Parathyroid adenoma (tissue), 2 donors: ENCODE measurements around the gene ARFGEF3.

Experiments
- H2AFZ ChIP-seq: fragments of 300-600 bp; sonication (generic); one replicate; pipeline ENCODE4 v1.7.0; 2017; ENCODE audit warnings: antibody characterized with exemption, mild to moderate bottlenecking
- H3K27ac ChIP-seq: fragments of 300-600 bp; sonication (generic); one replicate; pipeline ENCODE4 v1.7.0; 2017
- H3K27me3 ChIP-seq: fragments of 300-600 bp; sonication (generic); one replicate; pipeline ENCODE4 v1.7.0; 2017; ENCODE audit warnings: low read length; ENCODE audit not compliant: control insufficient read depth, insufficient read depth
- H3K36me3 ChIP-seq: fragments of 300-600 bp; sonication (generic); one replicate; pipeline ENCODE4 v1.7.0; 2017; ENCODE audit warnings: low read length; ENCODE audit not compliant: control insufficient read depth, insufficient read depth
- H3K4me1 ChIP-seq: fragments of 300-600 bp; sonication (generic); one replicate; pipeline ENCODE4 v1.7.0; 2017; ENCODE audit warnings: control low read depth
- H3K4me2 ChIP-seq: fragments of 300-600 bp; sonication (generic); one replicate; pipeline ENCODE4 v1.7.0; 2017; ENCODE audit warnings: low read length
- H3K4me3 ChIP-seq: fragments of 300-600 bp; sonication (generic); one replicate; pipeline ENCODE4 v1.7.0; 2017; ENCODE audit warnings: low read depth, low read length
- H3K79me2 ChIP-seq: fragments of 300-600 bp; sonication (generic); one replicate; pipeline ENCODE4 v1.7.0; 2017; ENCODE audit warnings: control low read depth
- H3K9ac ChIP-seq: fragments of 300-600 bp; sonication (generic); one replicate; pipeline ENCODE4 v1.7.0; 2017; ENCODE audit warnings: mild to moderate bottlenecking
- H3K9me3 ChIP-seq: fragments of 300-600 bp; sonication (generic); one replicate; pipeline ENCODE4 v1.7.0; 2017; ENCODE audit warnings: low read length; ENCODE audit not compliant: control insufficient read depth
- TF ChIP-seq, protein P1 (sequence below): fragments of 300-600 bp; sonication (generic); IDR thresholded peaks from one replicate; pipeline ENCODE4 v1.7.0; 2017; ENCODE audit warnings: antibody characterized with exemption, mild to moderate bottlenecking
- donor health status: primary hyperparathyroidism.

The ARFGEF3 gene

GRCh38 chr6:138222901-138223546 is 61.3 kb downstream of the ARFGEF3 start:
- no peak overlapping the region for H2AFZ ChIP-seq
- H3K27ac ChIP-seq: no peak overlapping the region
- H3K79me2 ChIP-seq: no peaks in the 10 kb centered on the region
- H3K4me2 ChIP-seq: no peak overlapping the region
- H3K4me3 ChIP-seq: no peak overlapping the region
- H3K36me3 ChIP-seq: no peaks in the 10 kb centered on the region
- TF ChIP-seq, protein P1, sequence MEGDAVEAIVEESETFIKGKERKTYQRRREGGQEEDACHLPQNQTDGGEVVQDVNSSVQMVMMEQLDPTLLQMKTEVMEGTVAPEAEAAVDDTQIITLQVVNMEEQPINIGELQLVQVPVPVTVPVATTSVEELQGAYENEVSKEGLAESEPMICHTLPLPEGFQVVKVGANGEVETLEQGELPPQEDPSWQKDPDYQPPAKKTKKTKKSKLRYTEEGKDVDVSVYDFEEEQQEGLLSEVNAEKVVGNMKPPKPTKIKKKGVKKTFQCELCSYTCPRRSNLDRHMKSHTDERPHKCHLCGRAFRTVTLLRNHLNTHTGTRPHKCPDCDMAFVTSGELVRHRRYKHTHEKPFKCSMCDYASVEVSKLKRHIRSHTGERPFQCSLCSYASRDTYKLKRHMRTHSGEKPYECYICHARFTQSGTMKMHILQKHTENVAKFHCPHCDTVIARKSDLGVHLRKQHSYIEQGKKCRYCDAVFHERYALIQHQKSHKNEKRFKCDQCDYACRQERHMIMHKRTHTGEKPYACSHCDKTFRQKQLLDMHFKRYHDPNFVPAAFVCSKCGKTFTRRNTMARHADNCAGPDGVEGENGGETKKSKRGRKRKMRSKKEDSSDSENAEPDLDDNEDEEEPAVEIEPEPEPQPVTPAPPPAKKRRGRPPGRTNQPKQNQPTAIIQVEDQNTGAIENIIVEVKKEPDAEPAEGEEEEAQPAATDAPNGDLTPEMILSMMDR: no peak
- no peaks in the 10 kb centered on the region for H3K27me3 ChIP-seq
- no peaks in the 10 kb centered on the region for H3K4me1 ChIP-seq
- H3K9ac ChIP-seq: no peak overlapping the region
- no peaks in the 10 kb centered on the region for H3K9me3 ChIP-seq

- no peak overlapping the region for H3K4me3 ChIP-seq
- TF ChIP-seq, protein P1: no peak
- no peak overlapping the region for H3K4me2 ChIP-seq
- H3K27me3 ChIP-seq: no peaks in the 10 kb centered on the region
- H2AFZ ChIP-seq: no peak overlapping the region
- H3K9me3 ChIP-seq: no peaks in the 10 kb centered on the region
- H3K36me3 ChIP-seq: no peaks in the 10 kb centered on the region
- no peaks in the 10 kb centered on the region for H3K79me2 ChIP-seq
- H3K9ac ChIP-seq: no peak overlapping the region
- no peak overlapping the region for H3K27ac ChIP-seq
- H3K4me1 ChIP-seq: no peaks in the 10 kb centered on the region
Observed at GRCh38 chr6:138225953-138226352, 64.2 kb downstream of the ARFGEF3 start.

- Histone ChIP-seq H3K4me1 (no peaks in the 10 kb centered on the region), H3K27ac (no peak overlapping the region), H2AFZ (no peak overlapping the region), H3K9ac (no peak overlapping the region), H3K4me3 (no peak overlapping the region), H3K9me3 (no peaks in the 10 kb centered on the region), H3K27me3 (no peaks in the 10 kb centered on the region), H3K4me2 (no peak overlapping the region), H3K79me2 (no peaks in the 10 kb centered on the region), H3K36me3 (no peaks in the 10 kb centered on the region)
- TF ChIP-seq, protein P1: no peak
Observed at GRCh38 chr6:138226700-138227315, 65.1 kb downstream of the ARFGEF3 start.

DNA sequence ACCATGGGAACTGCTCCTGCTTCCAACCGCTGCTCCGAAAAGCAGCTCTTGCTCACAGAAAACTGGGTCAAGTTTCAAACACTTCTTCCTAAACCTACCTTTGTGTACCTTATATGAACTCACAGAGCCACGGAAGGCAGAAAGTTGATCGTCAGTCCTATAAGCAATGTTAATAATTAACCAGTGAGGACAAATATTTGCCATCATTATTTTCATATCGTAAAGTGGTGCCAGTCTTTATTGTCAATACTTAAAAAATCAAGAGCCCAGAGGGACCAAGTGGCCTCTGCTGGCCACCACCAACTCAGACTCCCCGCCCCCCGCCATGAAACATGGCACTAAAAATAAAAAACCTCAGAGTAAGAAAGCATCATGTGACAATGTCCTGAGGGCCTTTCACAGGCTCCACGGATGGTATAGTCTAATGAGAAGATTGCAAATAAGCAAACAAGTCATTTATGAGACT is 65.6 kb downstream of the ARFGEF3 start:
- Histone ChIP-seq H3K4me1 (no peaks in the 10 kb centered on the region), H3K79me2 (no peaks in the 10 kb centered on the region), H3K27me3 (no peaks in the 10 kb centered on the region), H3K4me2 (no peak overlapping the region), H3K9ac (no peak overlapping the region), H2AFZ (no peak overlapping the region), H3K9me3 (no peaks in the 10 kb centered on the region), H3K36me3 (no peaks in the 10 kb centered on the region), H3K4me3 (no peak overlapping the region), H3K27ac (no peak overlapping the region)
- TF ChIP-seq, protein P1: no peak

GRCh38 chr6:138229072-138229471 is 67.3 kb downstream of the ARFGEF3 start:
- Histone ChIP-seq H3K4me1 (no peaks in the 10 kb centered on the region), H3K4me2 (no peak overlapping the region), H3K79me2 (no peaks in the 10 kb centered on the region), H3K4me3 (no peak overlapping the region), H3K9ac (no peak overlapping the region), H2AFZ (no peak overlapping the region), H3K27me3 (no peaks in the 10 kb centered on the region), H3K36me3 (no peaks in the 10 kb centered on the region), H3K27ac (no peak overlapping the region), H3K9me3 (no peaks in the 10 kb centered on the region)
- TF ChIP-seq, protein P1: no peak
